IMR-90 (cell line): ENCODE data around the gene ASH1L. TPM values are rescaled to one million over a fixed set of nuclear protein-coding genes. Genes with fewer than 3 reads are reported as not detected.
A peak's percentile ranks its signal among the peaks of the same experiment; 100 is the strongest.

Experiments
- ATAC-seq: fragments of 200-7000 bp; cut with Tn5 transposase; 2 replicates; pipeline ENCODE4 v1.9.1; 2020; ENCODE audit warnings: low read depth, mild to moderate bottlenecking, moderate library complexity
- BruUV-seq: library from RNA; stranded (reverse); fragments of 400-500 nt; replicated peaks from 2 replicates; lab custom pipeline; 2021; lab: Mats Ljungman, UMichigan
- CTCF ChIA-PET: fragments of 300-600 bp; formaldehyde crosslinking; extraction: SDS; loops from one replicate; lab custom pipeline; 2021; ENCODE audit warnings: antibody characterized with exemption; lab: Yijun Ruan, JAX
- POLR2A ChIA-PET: fragments of 300-600 bp; sonication (Branson Sonifier 250); formaldehyde crosslinking; loops from one replicate; lab custom pipeline; 2022; ENCODE audit warnings: antibody characterized with exemption; ENCODE audit not compliant: unreplicated experiment; lab: Charles Lee
- DNase-seq: peaks from one replicate; pipeline ENCODE4 v3.0.0; 2013
- H2AFZ ChIP-seq: replicated peaks from 2 replicates; pipeline ENCODE3; 2013; ENCODE audit warnings: low read length, mild to moderate bottlenecking; ENCODE audit not compliant: poor library complexity
- H2AK5ac ChIP-seq: 2 replicates; pipeline ENCODE4 v1.6.1; 2013; ENCODE audit warnings: low read depth, low read length, inconsistent platforms
- H2AK9ac ChIP-seq: replicated peaks from 2 replicates; pipeline ENCODE3; 2013; ENCODE audit warnings: mild to moderate bottlenecking, low read depth, low read length, moderate library complexity; ENCODE audit not compliant: poor library complexity
- H2BK120ac ChIP-seq: 2 replicates; pipeline ENCODE4 v1.6.1; 2013; ENCODE audit warnings: low read depth, low read length, inconsistent platforms
- H2BK15ac ChIP-seq: 3 replicates; pipeline ENCODE4 v1.6.1; 2013; ENCODE audit warnings: low read depth, low read length, inconsistent platforms
- H2BK20ac ChIP-seq: 2 replicates; pipeline ENCODE4 v1.6.1; 2013; ENCODE audit warnings: low read depth, mild to moderate bottlenecking, inconsistent platforms, low read length, moderate library complexity
- H2BK5ac ChIP-seq: 2 replicates; pipeline ENCODE4 v1.6.1; 2013; ENCODE audit warnings: mild to moderate bottlenecking, low read depth, low read length, inconsistent platforms; ENCODE audit not compliant: poor library complexity, severe bottlenecking
- H3K14ac ChIP-seq: replicated peaks from 2 replicates; pipeline ENCODE4 v1.6.1; 2013; ENCODE audit warnings: low read depth, low read length, inconsistent platforms
- H3K18ac ChIP-seq: 2 replicates; pipeline ENCODE4 v1.6.1; 2013; ENCODE audit warnings: low read depth, low read length, control low read depth
- H3K23ac ChIP-seq: 2 replicates; pipeline ENCODE4 v1.6.1; 2013; ENCODE audit warnings: low read depth, low read length, inconsistent platforms
- H3K27ac ChIP-seq: 2 replicates; pipeline ENCODE4 v1.5.1; 2013; ENCODE audit warnings: mild to moderate bottlenecking, control low read depth, low read length; ENCODE audit not compliant: insufficient read depth
- H3K27me3 ChIP-seq: 2 replicates; pipeline ENCODE4 v1.6.1; 2013; ENCODE audit warnings: low read length; ENCODE audit not compliant: control insufficient read depth, insufficient read depth
- H3K36me3 ChIP-seq: 2 replicates; pipeline ENCODE4 v1.6.1; 2013; ENCODE audit warnings: low read length, mixed read lengths; ENCODE audit not compliant: control insufficient read depth, insufficient read depth
- H3K4ac ChIP-seq: 2 replicates; pipeline ENCODE4 v1.6.1; 2013; ENCODE audit warnings: low read depth, low read length, inconsistent platforms
- H3K4me1 ChIP-seq: 2 replicates; pipeline ENCODE4 v1.6.1; 2013; ENCODE audit warnings: low read length, mixed read lengths; ENCODE audit not compliant: control insufficient read depth, insufficient read depth
- H3K4me2 ChIP-seq: 2 replicates; pipeline ENCODE4 v1.6.1; 2013; ENCODE audit warnings: low read depth, mild to moderate bottlenecking, control low read depth, low read length, moderate library complexity
- H3K4me3 ChIP-seq: 2 replicates; pipeline ENCODE4 v1.5.1; 2013; ENCODE audit warnings: low read depth, mild to moderate bottlenecking, control low read depth, low read length, moderate library complexity; ENCODE audit not compliant: insufficient read depth
- H3K56ac ChIP-seq: 2 replicates; pipeline ENCODE4 v1.6.1; 2013; ENCODE audit warnings: low read length, inconsistent platforms; ENCODE audit not compliant: insufficient read depth; ENCODE audit errors: extremely low read depth
- H3K79me1 ChIP-seq, 2 experiments: 2 replicates each; pipeline ENCODE4 v1.6.1; 2013; ENCODE audit warnings: low read length in 2 of 2, inconsistent platforms in 1 of 2, low read depth in 1 of 2
- H3K9ac ChIP-seq: 2 replicates; pipeline ENCODE4 v1.6.1; 2013; ENCODE audit warnings: low read depth, low read length, control low read depth
- H3K9me1 ChIP-seq: 2 replicates; pipeline ENCODE4 v1.6.1; 2013; ENCODE audit warnings: low read length, inconsistent platforms; ENCODE audit not compliant: insufficient read depth
- H3K9me3 ChIP-seq: 2 replicates; pipeline ENCODE4 v1.6.1; 2013; ENCODE audit warnings: low read length; ENCODE audit not compliant: control insufficient read depth, insufficient read depth
- H4K20me1 ChIP-seq: 2 replicates; pipeline ENCODE4 v1.6.1; 2013; ENCODE audit warnings: low read length, inconsistent platforms; ENCODE audit not compliant: insufficient read depth
- H4K5ac ChIP-seq: 2 replicates; pipeline ENCODE4 v1.6.1; 2013; ENCODE audit warnings: mild to moderate bottlenecking, low read depth, low read length, control low read depth
- H4K8ac ChIP-seq, 2 experiments: 2 replicates each; pipeline ENCODE4 v1.6.1; 2013; ENCODE audit warnings: low read depth in 2 of 2, low read length in 2 of 2, control low read depth in 1 of 2, inconsistent platforms in 1 of 2
- H4K91ac ChIP-seq: 2 replicates; pipeline ENCODE4 v1.6.1; 2013; ENCODE audit warnings: low read depth, low read length, inconsistent platforms; ENCODE audit not compliant: insufficient read depth
- RAD21 ChIP-seq: IDR thresholded peaks from 2 replicates; pipeline ENCODE4 v1.6.1; 2012; ENCODE audit warnings: low read length, improper control_type of control experiment
- RCOR1 ChIP-seq: IDR thresholded peaks from 2 replicates; pipeline ENCODE4 v1.6.1; 2012; ENCODE audit warnings: mild to moderate bottlenecking, low read length, improper control_type of control experiment; ENCODE audit not compliant: insufficient replicate concordance
- USF2 ChIP-seq: fragments of 150-350 bp; IDR thresholded peaks from 2 replicates; pipeline ENCODE4 v1.6.1; 2017; ENCODE audit warnings: mild to moderate bottlenecking, antibody characterized with exemption, low read length, low read depth
- WGBS, 2 experiments: methylation state at CpG; one replicate each; pipeline versions ENCODE4 v1.1.5 to v1.1.7; 2013; ENCODE audit warnings: missing lambda C conversion rate in 2 of 2; ENCODE audit not compliant: insufficient read length in 1 of 2; ENCODE audit errors: extremely low coverage in 2 of 2; 5-methylcytosine and 5-hydroxymethylcytosine counted together
- dilution Hi-C: fragments of 300-500 bp; cut with HindIII; formaldehyde crosslinking; loops from one replicate; pipeline ENCODE4 v1.14.3; 2018; ENCODE audit warnings: low sequenced_read_pairs; ENCODE audit not compliant: unreplicated experiment
- in situ Hi-C: fragments of 300-500 bp; cut with MboI; formaldehyde crosslinking; loops from 3 replicates; pipeline ENCODE4 v1.14.3; 2019; ENCODE audit warnings: low sequenced_read_pairs, inconsistent platforms, mixed read lengths
- intact Hi-C: fragments of 100-400 bp; cut with micrococcal nuclease; formaldehyde crosslinking; loops from 2 replicates; pipeline ENCODE4 v1.10.0; 2022
- polyA plus RNA-seq, 3 experiments: library from polyadenylated mRNA; depleted of rRNA; stranded (reverse); fragments of >200 nt; gene quantifications; 2 replicates each; pipeline ENCODE4 v1.2.3, GENCODE V29; 2012; ENCODE audit warnings: low replicate concordance in 1 of 3
- total RNA-seq: library from RNA; depleted of rRNA; stranded (reverse); fragments of >200 nt; gene quantifications from 2 replicates; pipeline ENCODE4 v1.2.3, GENCODE V29; 2012

Gene ASH1L
- total and polyA plus RNA-seq, 2 of the 4 experiments (the other 2 are of a cell fraction) = 13.7 to 18.5 TPM

- DNase-seq (no peak), ATAC-seq (no peak)
- no peak overlapping the region for H3K9ac ChIP-seq
- H3K4ac ChIP-seq = peak overlapping the region; percentile 51; the same call in 1 of the 2 replicates
- H3K27ac ChIP-seq = no peak overlapping the region
- no peak overlapping the region for H2BK20ac ChIP-seq
- no TSS peak for BruUV-seq
- no peak overlapping the region for H3K4me3 ChIP-seq
- H3K23ac ChIP-seq = no peak overlapping the region; the same call in 1 of the 2 replicates
- no peak overlapping the region for H3K18ac ChIP-seq
- H2AFZ ChIP-seq = peak overlapping the region; percentile 72
- peaks cover 2% of the 10 kb centered on the region; the same call in 1 of the 2 replicates for H3K27me3 ChIP-seq
- TF ChIP-seq RAD21 = no peak
- TF ChIP-seq RCOR1 = no peak
- no peak for TF ChIP-seq USF2
- no peaks in the 10 kb centered on the region for H3K9me3 ChIP-seq
- H3K79me1 ChIP-seq = peaks cover 4 to 20% of the 10 kb centered on the region in 2 experiments; a peak in 3 of 4 replicates
- H4K20me1 ChIP-seq = no peaks in the 10 kb centered on the region
- in situ Hi-C loops = no loop called here
- peaks cover 4% of the 10 kb centered on the region for H3K4me1 ChIP-seq
- no peak overlapping the region for H2BK15ac ChIP-seq
- intact Hi-C loops = loop anchor here (5.0 kb wide), 1 partner anchor 44 kb away; the partner anchor contains the start of gene SCAMP3
- H4K91ac ChIP-seq = no peak overlapping the region
- CTCF ChIA-PET = no interaction called here
- no peak overlapping the region for H2AK5ac ChIP-seq
- H3K56ac ChIP-seq = no peak overlapping the region
- no peak overlapping the region for H2BK5ac ChIP-seq
- no peaks in the 10 kb centered on the region for H3K36me3 ChIP-seq
- H4K8ac ChIP-seq = no peak overlapping the region
- dilution Hi-C loops = no loop called here
- no peak overlapping the region for H3K4me2 ChIP-seq
- peak overlapping the region; percentile 42 for H2AK9ac ChIP-seq
- no peak overlapping the region for H3K14ac ChIP-seq
- 20% methylated on average over 1 of the region's 7 CpGs; no CpG with 5 or more reads in 1 of the 2 experiments for WGBS, 2 experiments
- no peak overlapping the region for H2BK120ac ChIP-seq
- POLR2A ChIA-PET = no interaction called here
- peaks cover 7% of the 10 kb centered on the region; the same call in 1 of the 2 replicates for H3K9me1 ChIP-seq
- no peak overlapping the region for H4K5ac ChIP-seq
Measured at GRCh38 chr1:155305881-155306391, 256.7 kb downstream of the ASH1L start.
